Body of pancreas (tissue), 4 donors: ENCODE results near the gene COL15A1. TPM values are rescaled to one million over a fixed set of nuclear protein-coding genes. Genes with fewer than 3 reads are reported as not detected.

ENCODE experiments used
- ATAC-seq: fragments of 150-250 bp; one replicate; pipeline ENCODE4 v1.9.1; 2016
- DNase-seq, 4 donors: peaks; one replicate each; pipeline ENCODE4 v3.0.0-alpha.2; 2019
- H3K27ac ChIP-seq, 4 donors: fragments of 200-600 bp; sonication (generic); 1 replicate in 3 of 4; 2 replicates in 1 of 4; pipeline versions ENCODE4 v1.5.1 to v1.6.1; 2016 to 2019; ENCODE audit warnings: mild to moderate bottlenecking in 1 of 4, mixed read lengths in 1 of 4, moderate library complexity in 1 of 4
- H3K27me3 ChIP-seq, 2 donors: fragments of 200-600 bp; sonication (generic); one replicate each; pipeline ENCODE4 v1.6.0; 2016; ENCODE audit warnings: mild to moderate bottlenecking in 1 of 2
- H3K36me3 ChIP-seq, 2 donors: fragments of 200-600 bp; sonication (generic); replicated peaks in 1 of 2; 2 replicates each; pipeline ENCODE4 v1.5.1; 2016; ENCODE audit warnings: low read depth in 2 of 2; ENCODE audit not compliant: insufficient read depth in 1 of 2
- H3K4me1 ChIP-seq: fragments of 200-600 bp; sonication (generic); one replicate; pipeline ENCODE4 v1.6.0; 2016
- H3K4me3 ChIP-seq, 2 donors: fragments of 200-600 bp; sonication (generic); 1 replicate in 1 of 2; 2 replicates in 1 of 2; pipeline ENCODE4 v1.5.1; 2016 to 2019
- H3K9me3 ChIP-seq, 3 donors: fragments of 200-600 bp; sonication (generic); 1 replicate in 2 of 3; 2 replicates in 1 of 3; pipeline ENCODE4 v1.5.1; 2016
- POLR2A ChIP-seq, 3 donors: fragments of 450-650 bp; IDR thresholded peaks; one replicate each; pipeline ENCODE4 v1.6.1; 2016; ENCODE audit warnings: antibody characterized with exemption in 3 of 3, mild to moderate bottlenecking in 2 of 3
- WGBS, 2 donors: methylation state at CpG; one replicate each; pipeline ENCODE4 v1.1.5; 2017; 5-methylcytosine and 5-hydroxymethylcytosine counted together
- intact Hi-C: fragments of 100-400 bp; cut with DNase I; formaldehyde crosslinking; loops from one replicate; pipeline ENCODE4 v1.15.1; 2023
- total RNA-seq, 2 donors: library from RNA; depleted of rRNA; stranded (reverse); fragments of >200 nt; gene quantifications; one replicate each; pipeline ENCODE4 v1.1.0, GENCODE V29; 2016
- TF ChIP-seq, protein P1 (sequence below), 7 experiments: fragments of 450-650 bp in 4 of 7; fragments of 200-600 bp in 3 of 7; sonication (generic) in 3 of 7; IDR thresholded peaks; one replicate each; pipeline ENCODE4 v1.5.1; 2016 to 2019; ENCODE audit warnings: antibody characterized with exemption in 7 of 7

The COL15A1 gene
- total RNA-seq, 2 donors from 2014 or later, result 6.7 to 55.4 TPM

GRCh38 chr9:99062549-99062948 lies 118.8 kb downstream of the COL15A1 start:
- TF ChIP-seq, protein P1, sequence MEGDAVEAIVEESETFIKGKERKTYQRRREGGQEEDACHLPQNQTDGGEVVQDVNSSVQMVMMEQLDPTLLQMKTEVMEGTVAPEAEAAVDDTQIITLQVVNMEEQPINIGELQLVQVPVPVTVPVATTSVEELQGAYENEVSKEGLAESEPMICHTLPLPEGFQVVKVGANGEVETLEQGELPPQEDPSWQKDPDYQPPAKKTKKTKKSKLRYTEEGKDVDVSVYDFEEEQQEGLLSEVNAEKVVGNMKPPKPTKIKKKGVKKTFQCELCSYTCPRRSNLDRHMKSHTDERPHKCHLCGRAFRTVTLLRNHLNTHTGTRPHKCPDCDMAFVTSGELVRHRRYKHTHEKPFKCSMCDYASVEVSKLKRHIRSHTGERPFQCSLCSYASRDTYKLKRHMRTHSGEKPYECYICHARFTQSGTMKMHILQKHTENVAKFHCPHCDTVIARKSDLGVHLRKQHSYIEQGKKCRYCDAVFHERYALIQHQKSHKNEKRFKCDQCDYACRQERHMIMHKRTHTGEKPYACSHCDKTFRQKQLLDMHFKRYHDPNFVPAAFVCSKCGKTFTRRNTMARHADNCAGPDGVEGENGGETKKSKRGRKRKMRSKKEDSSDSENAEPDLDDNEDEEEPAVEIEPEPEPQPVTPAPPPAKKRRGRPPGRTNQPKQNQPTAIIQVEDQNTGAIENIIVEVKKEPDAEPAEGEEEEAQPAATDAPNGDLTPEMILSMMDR (IDR thresholded peaks at IDR 0.05), result no peak
- TF ChIP-seq POLR2A (IDR thresholded peaks at IDR 0.05), result no peak
- intact Hi-C loops, result no loop called here
- Histone ChIP-seq H3K36me3 (no peaks in the 10 kb centered on the region), H3K27ac (no peak overlapping the region), H3K9me3 (no peaks in the 10 kb centered on the region), H3K27me3 (no peaks in the 10 kb centered on the region), H3K4me3 (no peak overlapping the region), H3K4me1 (no peaks in the 10 kb centered on the region)
- ATAC-seq (no peak), DNase-seq (no peak)
- 89 to 90% methylated on average over 1 of the region's 1 CpG for WGBS, 2 donors

GRCh38 chr9:99063522-99063921 lies 119.8 kb downstream of the COL15A1 start:
- ATAC-seq (no peak), DNase-seq (no peak)
- Histone ChIP-seq H3K27ac (no peak overlapping the region), H3K9me3 (no peaks in the 10 kb centered on the region), H3K36me3 (no peaks in the 10 kb centered on the region), H3K27me3 (no peaks in the 10 kb centered on the region), H3K4me3 (no peak overlapping the region), H3K4me1 (no peaks in the 10 kb centered on the region)
- intact Hi-C loops, result no loop called here
- 94 to 96% methylated on average over 1 of the region's 1 CpG for WGBS, 2 donors
- no peak for TF ChIP-seq POLR2A (IDR thresholded peaks at IDR 0.05)
- TF ChIP-seq, protein P1 (IDR thresholded peaks at IDR 0.05), result no peak

GRCh38 chr9:99066571-99066970 lies 122.9 kb downstream of the COL15A1 start:
- ATAC-seq (no peak), DNase-seq (no peak)
- TF ChIP-seq, protein P1 (IDR thresholded peaks at IDR 0.05), result no peak
- no peak for TF ChIP-seq POLR2A (IDR thresholded peaks at IDR 0.05)
- no peaks in the 10 kb centered on the region for H3K4me1 ChIP-seq
- no peaks in the 10 kb centered on the region for H3K9me3 ChIP-seq
- H3K27me3 ChIP-seq, result no peaks in the 10 kb centered on the region
- 67 to 81% methylated on average over 3 of the region's 3 CpGs for WGBS, 2 donors
- H3K27ac ChIP-seq, result no peak overlapping the region
- H3K4me3 ChIP-seq, result no peak overlapping the region
- no peaks in the 10 kb centered on the region for H3K36me3 ChIP-seq
- intact Hi-C loops, result no loop called here

GRCh38 chr9:99069075-99069474 lies 125.4 kb downstream of the COL15A1 start:
- Histone ChIP-seq H3K27me3 (no peaks in the 10 kb centered on the region), H3K36me3 (no peaks in the 10 kb centered on the region), H3K4me1 (no peaks in the 10 kb centered on the region), H3K27ac (no peak overlapping the region), H3K4me3 (no peak overlapping the region), H3K9me3 (no peaks in the 10 kb centered on the region)
- ATAC-seq (no peak), DNase-seq (no peak)
- TF ChIP-seq, protein P1 (IDR thresholded peaks at IDR 0.05), result no peak
- 88 to 90% methylated on average over 1 of the region's 1 CpG for WGBS, 2 donors
- intact Hi-C loops, result no loop called here

DNA sequence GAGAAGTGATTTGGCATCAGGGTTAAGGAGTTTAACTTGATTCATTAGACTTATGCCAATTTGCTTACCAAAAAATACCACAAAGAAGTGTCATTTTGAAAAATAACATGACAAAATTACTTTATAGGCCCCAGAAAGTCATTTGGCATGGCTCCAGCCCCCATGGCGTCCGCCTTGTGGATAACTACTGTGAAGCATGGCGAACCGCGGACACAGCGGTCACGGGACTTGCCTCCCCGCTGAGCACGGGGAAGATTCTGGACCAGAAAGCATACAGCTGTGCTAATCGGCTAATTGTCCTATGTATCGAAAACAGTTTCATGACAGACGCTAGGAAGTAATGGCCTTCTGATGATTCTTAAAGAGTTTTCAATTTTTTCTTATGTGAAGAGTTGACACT lies 125.8 kb downstream of the COL15A1 start:
- no peak for ATAC-seq
- Histone ChIP-seq H3K4me1 (no peaks in the 10 kb centered on the region), H3K27ac (no peak overlapping the region), H3K36me3 (no peaks in the 10 kb centered on the region), H3K4me3 (no peak overlapping the region), H3K27me3 (no peaks in the 10 kb centered on the region), H3K9me3 (no peaks in the 10 kb centered on the region)
- DNase-seq, result no peak
- intact Hi-C loops, result no loop called here
- TF ChIP-seq, protein P1 (IDR thresholded peaks at IDR 0.05), result no peak
- no peak for TF ChIP-seq POLR2A (IDR thresholded peaks at IDR 0.05)
- 96 to 98% methylated on average over 12 of the region's 12 CpGs for WGBS, 2 donors
